ENCODE results near the gene SLC35F3. TPM values are rescaled to one million over a fixed set of nuclear protein-coding genes. Genes with fewer than 3 reads are reported as not detected.

SLC35F3 gene
- total RNA-seq, 2 experiments from 2014 or later = not detected

- BruUV-seq (replicated peaks) = no TSS peak
- ChIA-PET CTCF (ENCODE audit: unreplicated experiment) (interaction anchor here (1.1 kb wide), 1 partner anchor 19 kb away, joined by 3 read pairs; no protein-coding TSS in a partner anchor), POLR2A (interaction anchor here (1.5 kb wide), 1 partner anchor 11 kb away, joined by 3 read pairs; no protein-coding TSS in a partner anchor)
- TF ChIP-seq CTCF (conservative IDR thresholded peaks at IDR 0.05; ENCODE audit: low read length) = no peak
- no peak for TF ChIP-seq EZH2phosphoT487 (IDR thresholded peaks at IDR 0.05; ENCODE audit: borderline replicate concordance, low read depth, low read length)
- Histone ChIP-seq H2AFZ (ENCODE audit: low read length) (no peak overlapping the region), H3K36me3 (ENCODE audit: insufficient read depth, low read length) (no peaks in the 10 kb centered on the region), H3K4me1 (ENCODE audit: insufficient read depth, low read length, poor library complexity, severe bottlenecking) (no peaks in the 10 kb centered on the region), H3K9me3 (ENCODE audit: low read length) (no peaks in the 10 kb centered on the region), H3K9me2 (ENCODE audit: insufficient read depth, low read length) (no peaks in the 10 kb centered on the region), H3K27ac (ENCODE audit: low read depth, low read length, poor library complexity, severe bottlenecking) (no peak overlapping the region), H4K20me1 (ENCODE audit: insufficient read depth, low read length) (no peaks in the 10 kb centered on the region), H3K4me3 (ENCODE audit: low read depth, low read length, poor library complexity, severe bottlenecking) (no peak overlapping the region), H3K4me2 (ENCODE audit: low read length) (no peak overlapping the region), H3K79me2 (ENCODE audit: insufficient read depth, low read depth, low read length) (no peaks in the 10 kb centered on the region)
- no peak for DNase-seq (ENCODE audit: low spot score)
- intact Hi-C loops (cut with micrococcal nuclease; ENCODE audit: unreplicated experiment) = no loop called here
Measured at GRCh38 chr1:234281826-234282489, 377.5 kb downstream of the SLC35F3 start.

GRCh38 chr1:234286206-234286605, 381.7 kb downstream of the SLC35F3 start:
- H3K9me3 ChIP-seq (ENCODE audit: low read length) = peaks cover 10% of the 10 kb centered on the region
- no peak overlapping the region for H3K4me2 ChIP-seq (ENCODE audit: low read length)
- H3K4me1 ChIP-seq (ENCODE audit: insufficient read depth, low read length, poor library complexity, severe bottlenecking) = no peaks in the 10 kb centered on the region
- H4K20me1 ChIP-seq (ENCODE audit: insufficient read depth, low read length) = no peaks in the 10 kb centered on the region
- H2AFZ ChIP-seq (ENCODE audit: low read length) = no peak overlapping the region
- H3K79me2 ChIP-seq (ENCODE audit: insufficient read depth, low read depth, low read length) = no peaks in the 10 kb centered on the region
- POLR2A ChIA-PET = interaction anchor here (0.6 kb wide), 1 partner anchor 13 kb away, joined by 3 read pairs; no protein-coding TSS in a partner anchor
- intact Hi-C loops (cut with micrococcal nuclease; ENCODE audit: unreplicated experiment) = no loop called here
- no peaks in the 10 kb centered on the region for H3K36me3 ChIP-seq (ENCODE audit: insufficient read depth, low read length)
- DNase-seq (ENCODE audit: low spot score) = no peak
- no TSS peak for BruUV-seq (replicated peaks)
- H3K4me3 ChIP-seq (ENCODE audit: low read depth, low read length, poor library complexity, severe bottlenecking) = no peak overlapping the region
- TF ChIP-seq EZH2phosphoT487 (IDR thresholded peaks at IDR 0.05; ENCODE audit: borderline replicate concordance, low read depth, low read length) (no peak), CTCF (conservative IDR thresholded peaks at IDR 0.05; ENCODE audit: low read length) (no peak)
- no peak overlapping the region for H3K27ac ChIP-seq (ENCODE audit: low read depth, low read length, poor library complexity, severe bottlenecking)
- CTCF ChIA-PET (ENCODE audit: unreplicated experiment) = no interaction called here
- no peaks in the 10 kb centered on the region for H3K9me2 ChIP-seq (ENCODE audit: insufficient read depth, low read length)

- CTCF ChIA-PET (ENCODE audit: unreplicated experiment) = no interaction called here
- no TSS peak for BruUV-seq (replicated peaks)
- H3K9me2 ChIP-seq (ENCODE audit: insufficient read depth, low read length) = no peaks in the 10 kb centered on the region
- H3K27ac ChIP-seq (ENCODE audit: low read depth, low read length, poor library complexity, severe bottlenecking) = no peak overlapping the region
- H3K9me3 ChIP-seq (ENCODE audit: low read length) = peaks cover 10% of the 10 kb centered on the region
- TF ChIP-seq CTCF (conservative IDR thresholded peaks at IDR 0.05; ENCODE audit: low read length) = no peak
- TF ChIP-seq EZH2phosphoT487 (IDR thresholded peaks at IDR 0.05; ENCODE audit: borderline replicate concordance, low read depth, low read length) = no peak
- no peak for DNase-seq (ENCODE audit: low spot score)
- no peaks in the 10 kb centered on the region for H3K79me2 ChIP-seq (ENCODE audit: insufficient read depth, low read depth, low read length)
- no peak overlapping the region for H2AFZ ChIP-seq (ENCODE audit: low read length)
- intact Hi-C loops (cut with micrococcal nuclease; ENCODE audit: unreplicated experiment) = no loop called here
- no peak overlapping the region for H3K4me2 ChIP-seq (ENCODE audit: low read length)
- no peaks in the 10 kb centered on the region for H3K4me1 ChIP-seq (ENCODE audit: insufficient read depth, low read length, poor library complexity, severe bottlenecking)
- H3K36me3 ChIP-seq (ENCODE audit: insufficient read depth, low read length) = no peaks in the 10 kb centered on the region
- POLR2A ChIA-PET = no interaction called here
- no peaks in the 10 kb centered on the region for H4K20me1 ChIP-seq (ENCODE audit: insufficient read depth, low read length)
- no peak overlapping the region for H3K4me3 ChIP-seq (ENCODE audit: low read depth, low read length, poor library complexity, severe bottlenecking)
Measured at GRCh38 chr1:234288946-234289345, 384.5 kb downstream of the SLC35F3 start.
